ENCODE data around the gene ZBTB16. TPM values are rescaled to one million over a fixed set of nuclear protein-coding genes. Genes with fewer than 3 reads are reported as not detected.

Gene ZBTB16
- total and polyA plus RNA-seq, 12 donors, result 7.9 to 119 (median 53.2) TPM

- no peak for DNase-seq
- no peaks in the 10 kb centered on the region for H3K4me1 ChIP-seq (replicated peaks in 1 of 2)
- WGBS, 4 donors, result 90 to 99% (median 93%) methylated on average over 5 of the region's 5 CpGs
- no peak overlapping the region for H3K4me3 ChIP-seq
- no peaks in the 10 kb centered on the region for H3K27me3 ChIP-seq
- no peaks in the 10 kb centered on the region for H3K9me3 ChIP-seq (replicated peaks in 1 of 3)
- TF ChIP-seq CTCF (IDR thresholded peaks at IDR 0.05) (no peak), POLR2A (IDR thresholded peaks at IDR 0.05) (no peak)
- H3K27ac ChIP-seq, result no peak overlapping the region
- no peaks in the 10 kb centered on the region for H3K36me3 ChIP-seq (replicated peaks in 1 of 2)
- intact Hi-C loops (cut with DNase I), result loop anchor here in 1 of 2 donors (10.0 kb wide), 1 partner anchor 484 kb away; no protein-coding TSS in a partner anchor
These were observed 211.2 kb downstream of the ZBTB16 start for GRCh38 chr11:114270531-114271270.

- DNase-seq, result no peak
- H3K9me3 ChIP-seq (replicated peaks in 1 of 3), result no peaks in the 10 kb centered on the region
- H3K4me1 ChIP-seq (replicated peaks in 1 of 2), result no peaks in the 10 kb centered on the region
- H3K27ac ChIP-seq, result no peak overlapping the region
- TF ChIP-seq POLR2A (IDR thresholded peaks at IDR 0.05), result no peak
- no peak for TF ChIP-seq CTCF (IDR thresholded peaks at IDR 0.05)
- intact Hi-C loops (cut with DNase I), result loop anchor here in 1 of 2 donors (10.0 kb wide), 1 partner anchor 483 kb away; no protein-coding TSS in a partner anchor
- H3K36me3 ChIP-seq (replicated peaks in 1 of 2), result no peaks in the 10 kb centered on the region
- H3K4me3 ChIP-seq, result no peak overlapping the region
- WGBS, 4 donors, result 64 to 75% (median 66%) methylated on average over 2 of the region's 2 CpGs
- H3K27me3 ChIP-seq, result no peaks in the 10 kb centered on the region
These were observed 211.8 kb downstream of the ZBTB16 start for GRCh38 chr11:114271316-114271715.

- Histone ChIP-seq H3K4me3 (no peak overlapping the region), H3K4me1 (replicated peaks in 1 of 2) (no peaks in the 10 kb centered on the region), H3K27me3 (no peaks in the 10 kb centered on the region), H3K9me3 (replicated peaks in 1 of 3) (no peaks in the 10 kb centered on the region), H3K36me3 (replicated peaks in 1 of 2) (no peaks in the 10 kb centered on the region), H3K27ac (no peak overlapping the region)
- TF ChIP-seq POLR2A (IDR thresholded peaks at IDR 0.05), result no peak
- TF ChIP-seq CTCF (IDR thresholded peaks at IDR 0.05), result no peak
- no peak for DNase-seq
- intact Hi-C loops (cut with DNase I), result loop anchor here in 1 of 2 donors (10.0 kb wide), 1 partner anchor 482 kb away; no protein-coding TSS in a partner anchor
- 35 to 69% (median 60%) methylated on average over 4 of the region's 4 CpGs for WGBS, 4 donors
These were observed 212.8 kb downstream of the ZBTB16 start for GRCh38 chr11:114272311-114272710.

GRCh38 chr11:114273071-114273470 is 213.6 kb downstream of the ZBTB16 start:
- intact Hi-C loops (cut with DNase I), result loop anchor here in 1 of 2 donors (10.0 kb wide), 1 partner anchor 482 kb away; no protein-coding TSS in a partner anchor
- WGBS, 4 donors, result 75 to 95% (median 85%) methylated on average over 3 of the region's 3 CpGs
- H3K36me3 ChIP-seq (replicated peaks in 1 of 2), result no peaks in the 10 kb centered on the region

More at GRCh38 chr11:114273071-114273470, 213.6 kb downstream of the ZBTB16 start:
- H3K4me1 ChIP-seq (replicated peaks in 1 of 2), result no peaks in the 10 kb centered on the region
- no peak overlapping the region for H3K4me3 ChIP-seq
- TF ChIP-seq CTCF (IDR thresholded peaks at IDR 0.05) (no peak), POLR2A (IDR thresholded peaks at IDR 0.05) (no peak)
- DNase-seq, result no peak
- no peaks in the 10 kb centered on the region for H3K9me3 ChIP-seq (replicated peaks in 1 of 3)
- H3K27me3 ChIP-seq, result no peaks in the 10 kb centered on the region
- no peak overlapping the region for H3K27ac ChIP-seq

Measured in adrenal gland (tissue), 12 donors.